ENCODE measurements around the gene PHF2.

DNA sequence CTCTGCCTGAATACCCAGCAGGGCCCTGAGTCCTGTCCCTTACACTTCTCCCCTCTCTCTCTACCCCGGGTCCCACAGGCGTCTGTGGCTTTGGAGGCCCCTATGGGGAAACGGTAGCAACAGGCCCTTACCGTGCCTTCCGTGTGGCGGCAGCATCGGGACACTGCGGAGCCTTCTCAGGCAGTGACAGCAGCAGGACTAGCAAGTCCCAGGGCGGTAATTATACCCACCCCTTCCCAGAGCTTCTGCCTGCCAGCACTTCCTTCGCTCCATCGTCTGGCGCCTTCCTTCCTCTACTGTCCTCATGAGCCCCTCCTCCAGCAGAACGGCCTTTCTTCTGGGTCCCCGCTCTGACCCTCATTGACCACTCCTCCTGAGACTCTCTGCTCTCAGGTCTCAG is 17.9 kb upstream of the PHF2 start:
- TF ChIP-seq EZH2 (IDR thresholded peaks at IDR 0.05; ENCODE audit: insufficient read depth, poor library complexity, severe bottlenecking) (no peak), EZH2phosphoT487 (IDR thresholded peaks at IDR 0.05; ENCODE audit: insufficient read depth, low read depth) (no peak)
